Pons (tissue), 1 donor: ENCODE results near the gene CD48.

ENCODE experiments used
- DNase-seq: peaks from one replicate; pipeline ENCODE4 v3.0.0-alpha.2; 2016; ENCODE audit warnings: low spot score

CD48 gene

GRCh38 chr1:160711602-160712311, at the start of gene CD48:
Gene CD48, minus strand, starts transcription at chr1:160711822. Its CDS starts 59 bp downstream, at chr1:160711763.
- no peak for DNase-seq

GRCh38 chr1:160761046-160761445, 49.4 kb upstream of the CD48 start:
- no peak for DNase-seq

GRCh38 chr1:160759740-160760139, 48.1 kb upstream of the CD48 start:
- DNase-seq = no peak

- no peak for DNase-seq
These were observed 46.9 kb upstream of the CD48 start for GRCh38 chr1:160758521-160758920.

- DNase-seq = no peak
These were observed 45.2 kb upstream of the CD48 start for GRCh38 chr1:160756849-160757201.

GRCh38 chr1:160755911-160756848, 44.6 kb upstream of the CD48 start:
- DNase-seq = no peak

- no peak for DNase-seq
These were observed 43.8 kb upstream of the CD48 start for GRCh38 chr1:160755461-160755860.

- DNase-seq = no peak
These were observed 42.0 kb upstream of the CD48 start for GRCh38 chr1:160753594-160753993.

- no peak for DNase-seq
These were observed 41.3 kb upstream of the CD48 start for GRCh38 chr1:160752924-160753323.

- DNase-seq = no peak
These were observed 40.8 kb upstream of the CD48 start for GRCh38 chr1:160752406-160752805.

- DNase-seq = no peak
These were observed 39.0 kb upstream of the CD48 start for GRCh38 chr1:160750608-160751007.

- no peak for DNase-seq
These were observed 37.3 kb upstream of the CD48 start for GRCh38 chr1:160748878-160749269.

GRCh38 chr1:160748181-160748877, 36.7 kb upstream of the CD48 start:
- DNase-seq = no peak

GRCh38 chr1:160747717-160748116, 36.1 kb upstream of the CD48 start:
- DNase-seq = no peak

GRCh38 chr1:160746836-160747500, 35.3 kb upstream of the CD48 start:
- DNase-seq = no peak

GRCh38 chr1:160745551-160745950, 33.9 kb upstream of the CD48 start:
- no peak for DNase-seq

- no peak for DNase-seq
These were observed 33.4 kb upstream of the CD48 start for GRCh38 chr1:160744852-160745520.

GRCh38 chr1:160744199-160744851, 32.7 kb upstream of the CD48 start:
- DNase-seq = no peak

GRCh38 chr1:160743266-160743665, 31.6 kb upstream of the CD48 start:
- DNase-seq = no peak

GRCh38 chr1:160742428-160743127, 31.0 kb upstream of the CD48 start:
- DNase-seq = no peak
